NCI-H526 treated with DMSO at 0.1 percent for 48 hours (cell line): ENCODE measurements around the gene ASCL3.
"Not testable (repeated sequence)": the region's sequence is repeated elsewhere in the genome, so short reads cannot be mapped to it uniquely, and the experiment has no call there.

ENCODE experiments used
- DNase-seq: peaks from one replicate; lab custom pipeline; 2025; lab: John Stamatoyannopoulos, UW

Gene ASCL3

DNA sequence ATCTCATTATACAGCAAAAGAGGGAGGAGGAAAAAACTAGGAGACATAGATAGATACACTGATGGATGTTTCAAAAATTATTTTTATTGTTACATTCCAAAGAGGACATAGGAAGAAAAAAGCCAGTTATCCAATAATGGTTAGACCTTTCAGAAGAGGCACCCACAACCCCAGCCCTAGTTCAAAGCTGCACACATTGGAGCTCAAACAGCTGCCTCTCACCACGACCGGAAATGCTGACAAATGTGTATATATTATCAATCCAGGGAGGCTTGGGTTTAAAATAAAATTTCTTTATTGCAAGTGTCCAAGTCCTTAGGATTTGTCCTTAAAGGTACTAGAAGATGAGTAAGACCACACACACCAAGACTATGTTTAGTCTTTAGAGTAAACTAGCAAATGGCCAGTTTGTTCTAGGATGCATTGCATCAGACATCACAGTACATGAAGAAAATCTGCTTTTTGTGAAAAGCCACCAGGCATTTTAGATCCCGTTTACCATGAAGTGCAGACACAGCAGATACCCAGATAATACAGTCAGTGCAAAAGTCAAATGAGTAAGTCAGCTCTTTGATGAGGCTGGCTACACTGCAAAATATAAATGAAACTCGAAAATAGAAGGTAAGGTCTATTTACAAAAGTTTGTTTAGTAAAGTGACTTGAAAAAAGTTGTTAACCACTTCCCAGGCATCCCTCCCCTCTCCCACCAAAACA is 4.6 kb upstream of the ASCL3 start:
- no peak for DNase-seq

DNA sequence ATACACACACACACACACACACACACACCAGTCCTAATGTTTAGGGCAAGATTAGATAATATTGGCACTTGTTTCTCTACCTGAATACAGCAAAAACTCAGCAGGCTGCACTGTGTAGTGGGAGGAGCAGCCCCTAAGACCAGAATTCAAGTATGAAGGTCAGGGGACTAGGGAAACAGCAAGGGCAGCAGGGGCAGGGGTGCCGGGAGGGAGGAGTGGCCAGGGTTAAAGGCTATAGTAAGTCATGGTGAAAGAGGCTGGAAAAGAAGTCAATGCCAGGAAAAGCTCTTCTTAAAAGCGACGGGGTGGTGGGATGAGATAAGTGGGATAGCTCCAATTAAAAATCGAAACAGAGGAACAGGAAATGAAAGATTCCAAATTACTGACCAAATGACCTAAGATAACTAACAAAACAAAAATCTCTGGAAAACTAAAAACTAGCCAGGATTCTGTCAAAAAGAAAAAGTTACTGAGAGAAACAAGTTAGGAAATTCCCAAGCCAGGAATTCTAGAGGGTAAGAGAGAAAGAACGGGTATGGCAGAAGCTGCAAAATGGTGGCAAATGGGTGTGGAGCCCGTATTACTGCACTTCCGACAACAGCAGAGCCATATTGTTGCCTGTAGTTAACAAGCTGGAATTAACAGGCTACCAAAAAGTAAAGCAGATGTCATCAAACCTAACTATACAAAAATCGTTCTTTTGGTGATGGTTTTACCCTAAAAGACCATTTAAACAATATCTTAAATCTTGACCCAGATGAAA is 1.3 kb downstream of the ASCL3 start:
- no peak for DNase-seq

DNA sequence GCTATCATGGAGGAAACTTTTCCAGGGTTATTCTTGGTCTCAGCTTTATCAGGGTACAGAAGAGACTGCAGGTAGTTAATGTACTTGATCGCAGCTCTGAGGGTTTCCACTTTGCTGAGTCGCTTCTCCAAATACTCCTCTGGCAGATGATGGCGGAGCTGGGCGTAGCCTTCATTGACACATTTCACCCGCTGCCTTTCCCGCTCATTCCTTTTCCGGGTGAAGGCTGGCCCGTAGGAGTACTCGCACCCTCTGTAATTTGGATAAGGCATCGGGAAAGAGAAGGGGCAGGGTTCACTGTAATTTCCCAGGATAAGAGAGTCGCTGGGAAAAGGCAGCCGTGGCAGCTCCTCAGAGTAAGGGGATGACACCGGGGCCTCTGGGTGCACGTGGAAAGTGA is 5.2 kb downstream of the ASCL3 start:
- DNase-seq, result no peak

DNA sequence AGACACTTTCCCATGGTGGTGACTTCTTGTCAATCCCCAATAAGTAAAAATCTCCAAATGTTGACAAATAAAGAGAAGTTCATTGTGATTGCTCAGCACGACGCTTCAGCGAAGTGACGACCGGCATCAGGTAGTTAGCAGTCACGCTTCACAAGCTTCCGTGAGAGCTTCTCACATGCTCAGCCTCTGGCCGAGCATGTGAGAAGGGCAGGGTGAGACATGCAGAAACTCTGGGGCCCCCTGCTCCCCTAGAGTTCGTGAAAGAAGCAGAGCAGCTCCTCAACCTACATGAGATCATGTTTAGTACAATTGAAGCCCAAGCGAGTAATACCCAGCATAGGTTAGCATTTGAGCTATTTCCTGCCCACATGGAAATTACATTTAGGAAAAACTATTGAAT is 5.7 kb downstream of the ASCL3 start:
- no peak for DNase-seq

DNA sequence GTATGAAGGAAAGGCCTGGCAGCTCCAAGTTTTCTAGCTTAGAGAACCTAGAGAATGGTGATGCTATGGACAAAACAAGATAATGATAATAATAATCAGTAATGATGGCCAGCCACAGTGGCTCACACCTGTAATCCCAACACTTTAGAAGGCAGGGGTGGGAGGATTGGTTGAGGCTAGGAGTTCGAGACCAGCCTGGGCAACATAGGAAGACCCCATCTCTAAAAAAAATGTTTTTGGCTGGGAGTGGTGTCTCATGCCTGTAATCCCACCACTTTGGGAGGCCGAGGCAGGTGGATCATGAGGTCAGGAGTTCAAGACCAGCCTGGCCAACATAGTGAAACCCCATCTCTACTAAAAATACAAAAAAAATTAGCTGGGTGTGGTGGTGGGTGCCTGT is 7.0 kb downstream of the ASCL3 start:
- DNase-seq, result not testable (repeated sequence)

DNA sequence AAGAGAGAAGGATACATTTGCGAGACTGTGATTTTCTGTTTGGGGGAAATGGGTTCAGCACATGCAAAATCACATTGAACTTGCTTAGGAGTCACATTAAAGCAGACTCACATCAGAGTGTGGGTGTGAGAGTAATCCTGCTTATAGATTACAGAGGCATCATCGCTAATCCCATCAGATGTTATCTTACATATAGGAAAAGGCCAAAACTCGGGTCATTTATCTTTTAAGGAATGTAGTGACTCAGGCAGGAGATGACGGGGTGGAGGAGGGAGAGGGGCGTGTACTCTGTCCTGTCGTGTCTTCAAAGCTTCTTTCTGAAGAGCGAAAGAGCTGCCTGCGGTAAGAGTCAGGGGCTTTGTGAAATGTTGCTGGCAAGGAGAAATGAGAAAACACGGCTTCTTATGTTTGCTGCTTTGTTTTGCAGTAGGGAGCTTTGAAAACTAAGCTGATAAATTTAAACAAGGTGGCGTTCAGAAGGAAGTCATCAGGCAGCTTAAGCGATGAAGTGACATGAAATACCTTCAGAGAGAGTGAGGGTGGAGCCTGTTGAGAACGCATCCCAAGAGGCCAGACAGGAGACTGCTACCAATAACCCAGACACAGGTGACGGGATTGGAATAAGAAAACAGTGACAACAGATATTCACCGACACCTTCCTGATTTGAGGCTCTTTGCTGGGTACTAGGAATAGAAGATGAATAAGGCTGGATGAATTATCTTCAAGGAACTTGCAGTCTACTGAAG is 7.9 kb downstream of the ASCL3 start:
- DNase-seq, result no peak

DNA sequence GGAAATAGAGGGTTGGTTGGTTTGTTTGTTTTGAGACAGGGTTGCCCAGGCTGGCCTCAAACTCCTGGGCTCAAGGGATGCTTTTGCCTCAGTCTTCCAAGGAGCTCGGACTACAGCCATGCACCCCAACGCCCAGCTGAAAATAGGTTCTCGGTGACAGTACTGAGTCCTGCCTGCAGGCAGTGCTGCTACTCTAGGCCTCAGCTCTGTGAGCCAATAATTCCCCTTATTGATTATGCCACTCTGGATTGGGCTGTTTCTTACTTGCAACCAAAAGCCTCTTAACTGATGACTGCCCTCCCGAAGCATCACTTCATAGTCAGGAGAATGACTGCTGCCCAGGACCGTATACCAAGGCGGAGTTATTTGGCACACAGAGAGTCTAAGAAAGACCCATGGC is 8.9 kb downstream of the ASCL3 start:
- no peak for DNase-seq

DNA sequence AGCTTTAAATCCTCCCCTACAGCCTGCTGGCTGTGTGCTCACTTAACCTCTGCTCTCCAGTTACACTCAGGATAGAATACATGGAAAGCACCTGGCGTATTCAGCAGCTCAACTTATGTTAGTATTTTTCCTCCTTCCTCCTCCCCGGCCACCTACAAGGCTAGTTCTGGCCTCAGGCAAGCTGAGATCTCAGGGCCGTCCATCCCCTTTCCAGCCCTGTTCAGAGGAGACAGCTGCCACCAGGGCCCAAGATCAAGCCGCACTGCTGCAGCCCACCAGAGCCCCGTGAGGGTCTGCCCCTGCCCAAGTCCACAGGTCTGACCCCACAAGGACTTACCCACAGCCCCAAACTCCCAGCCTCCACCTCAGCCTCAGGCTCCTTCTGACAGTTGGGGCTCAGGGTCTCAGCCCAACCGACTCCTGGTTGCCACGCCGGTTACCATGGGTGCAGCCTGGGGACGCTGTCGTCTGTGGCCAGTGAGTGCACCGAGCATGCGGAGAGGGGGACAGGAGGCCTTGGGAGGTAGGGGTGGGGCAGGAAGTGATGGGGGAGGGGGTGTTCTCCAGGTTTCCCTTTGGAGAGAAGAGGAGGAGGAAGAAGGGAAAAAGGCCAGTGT is 10.1 kb downstream of the ASCL3 start, which contains the start of gene C11orf16:
Gene C11orf16, minus strand, starts transcription at position 384 of the 617 bp plus-strand sequence. CDS start 639 bp downstream, outside the sequence.
- DNase-seq, result peak; percentile 52

DNA sequence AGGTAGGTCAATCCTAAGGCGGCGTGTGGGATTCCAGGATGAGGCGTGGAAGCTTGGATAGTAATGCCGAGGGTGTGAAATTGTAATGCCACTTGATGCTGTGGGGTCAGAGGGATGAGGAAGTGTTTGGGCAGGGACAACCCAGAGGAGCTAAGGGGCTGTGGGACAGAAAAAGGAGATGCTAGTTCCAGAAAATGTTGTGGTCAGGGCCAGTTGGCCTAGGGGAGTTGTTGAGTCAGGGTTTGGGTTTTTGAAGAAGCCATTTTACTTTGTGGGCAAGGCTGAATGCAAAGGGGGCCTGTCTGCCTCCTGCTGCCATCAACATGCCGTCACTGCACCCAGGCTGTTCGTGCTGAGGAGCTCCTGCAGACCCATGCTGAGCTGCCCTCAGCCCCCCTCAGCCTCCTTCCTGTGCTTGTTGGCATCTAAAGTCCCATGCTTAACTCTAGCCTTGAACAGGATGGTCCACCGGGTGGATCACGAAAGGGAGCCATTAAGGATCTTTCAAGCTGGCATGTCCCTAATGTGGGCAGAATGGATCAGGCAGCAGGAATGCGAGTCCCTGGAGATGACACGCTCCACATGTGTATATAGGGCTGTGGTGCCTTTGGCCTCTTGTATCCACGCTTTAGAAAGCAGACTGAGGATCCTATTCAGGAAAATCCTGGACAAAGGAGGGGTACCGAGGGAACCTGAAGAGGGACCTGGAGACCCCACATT is 12.2 kb downstream of the ASCL3 start:
- no peak for DNase-seq

DNA sequence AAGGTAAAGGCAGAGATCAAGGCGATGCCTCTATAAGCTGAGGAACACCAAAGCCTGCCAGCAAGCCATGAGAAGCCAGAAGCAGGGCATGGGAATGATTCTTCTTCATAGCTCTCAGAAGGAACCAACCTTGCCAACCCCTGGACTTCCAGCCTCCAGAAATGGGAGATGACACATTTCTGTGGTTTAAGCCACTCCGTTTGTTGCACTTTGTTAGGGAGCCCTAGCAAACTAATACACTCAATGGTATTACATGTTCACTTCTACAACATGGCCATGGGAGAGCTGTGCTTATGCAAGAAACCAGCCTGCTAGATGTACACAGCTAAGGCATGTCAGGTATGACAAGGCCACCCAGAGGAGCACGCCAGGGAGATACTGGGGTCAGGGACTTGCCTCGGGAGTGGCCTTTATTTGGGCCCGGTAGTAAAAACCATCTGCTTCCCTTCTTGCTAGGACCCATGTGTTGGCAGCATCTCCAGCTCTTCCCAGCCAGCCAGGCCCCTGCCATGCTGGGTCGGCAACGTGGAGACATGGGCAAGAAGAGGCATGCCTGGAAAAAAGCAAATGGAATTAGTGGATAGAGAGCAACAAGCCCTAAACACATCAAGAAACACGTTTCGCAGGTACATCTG is 13.7 kb downstream of the ASCL3 start:
- DNase-seq, result no peak

DNA sequence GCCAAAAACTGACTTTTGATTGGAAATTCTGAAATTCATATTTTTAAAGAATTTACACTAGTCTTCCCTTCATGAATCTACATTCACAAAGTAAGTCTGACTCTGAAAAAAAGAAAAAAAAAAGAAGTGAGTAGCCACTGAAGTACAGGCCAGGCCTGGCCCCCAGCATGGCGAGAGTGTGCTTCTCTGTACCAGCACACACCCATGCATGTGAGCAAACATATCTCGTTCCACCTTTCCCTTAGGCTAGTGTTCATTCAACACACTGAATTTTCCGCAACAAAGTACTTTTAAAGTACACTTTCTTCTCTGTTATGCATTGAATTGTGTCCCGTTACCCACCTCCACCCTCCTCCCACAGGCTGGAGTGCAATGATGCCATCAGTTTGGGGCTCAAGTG is 14.6 kb downstream of the ASCL3 start:
- DNase-seq, result no peak

DNA sequence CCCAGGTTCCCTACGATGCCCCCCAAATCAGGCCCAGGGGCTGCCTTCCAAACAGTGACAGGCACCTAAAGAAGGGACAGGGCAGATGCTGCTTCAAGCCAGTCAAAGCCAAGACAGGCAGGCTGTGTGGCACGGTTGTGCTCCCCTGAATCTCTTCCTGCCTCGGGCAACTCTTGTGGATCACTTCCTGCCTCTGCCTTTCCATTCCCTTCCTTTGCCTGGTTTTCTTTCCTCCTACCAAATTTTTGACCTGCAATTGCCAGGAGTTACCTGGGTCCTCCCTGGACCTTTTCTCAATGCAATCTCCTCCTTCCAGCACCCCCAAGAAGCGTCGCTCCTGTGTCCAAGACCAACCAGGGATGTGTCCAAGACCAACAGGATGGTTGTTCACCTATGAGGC is 15.6 kb downstream of the ASCL3 start:
- no peak for DNase-seq

DNA sequence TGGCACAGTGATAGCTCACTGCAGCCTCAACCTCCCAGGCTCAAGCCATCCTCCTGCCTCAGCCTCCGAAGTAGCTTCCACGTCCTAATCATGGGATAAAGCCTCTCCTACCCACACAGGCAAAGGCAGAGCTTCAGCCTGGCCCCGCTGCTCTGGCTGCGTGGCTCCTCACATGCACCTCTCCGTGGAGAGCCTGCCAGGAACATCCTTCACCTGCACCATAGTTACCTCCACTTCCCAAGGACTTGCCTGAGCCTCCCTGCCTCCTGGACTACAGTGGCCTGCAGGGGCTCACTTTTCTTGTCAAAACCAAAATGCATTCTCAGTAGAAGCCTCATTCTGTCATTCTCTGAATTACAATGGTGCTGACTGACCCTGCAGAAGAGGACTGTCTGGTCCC is 16.6 kb downstream of the ASCL3 start:
- DNase-seq, result no peak

DNA sequence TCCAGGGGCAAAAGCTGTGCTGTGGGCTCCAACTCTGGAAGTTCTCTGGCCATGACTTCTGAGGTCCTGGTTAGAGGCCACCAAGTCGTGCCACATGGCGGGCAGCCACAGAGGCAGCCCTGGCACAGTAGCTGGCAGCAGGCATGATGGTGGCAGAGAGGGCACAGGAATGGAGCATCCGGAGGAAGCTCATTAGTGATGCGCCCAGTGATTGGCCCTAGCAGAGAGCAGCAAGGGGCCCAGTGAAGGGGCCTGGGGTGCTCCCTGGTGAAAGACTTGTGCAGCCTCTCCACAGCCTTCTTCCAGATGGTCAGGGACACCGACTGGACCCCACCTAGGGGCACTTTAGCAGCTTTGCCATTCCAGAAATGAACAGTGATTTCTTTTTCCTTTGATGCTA is 17.1 kb downstream of the ASCL3 start:
- no peak for DNase-seq

DNA sequence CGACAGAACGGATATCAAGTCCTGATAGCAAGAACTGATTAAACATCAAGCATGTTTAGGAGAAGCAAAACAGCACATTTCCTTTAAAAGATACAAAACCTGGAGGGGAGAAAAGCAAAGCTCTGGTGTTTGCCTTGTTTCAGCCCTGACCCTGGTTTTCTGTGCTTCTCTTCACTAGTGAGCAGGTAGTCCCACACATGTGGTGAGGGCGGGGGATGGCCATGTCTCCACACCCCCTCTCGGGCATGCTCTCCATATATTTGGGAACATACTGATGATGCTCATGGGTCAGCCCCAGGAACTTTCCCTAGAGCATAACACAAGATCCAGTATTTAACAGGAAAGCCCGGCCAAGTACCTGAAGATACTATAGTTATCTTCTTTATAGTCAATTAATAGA is 20.1 kb downstream of the ASCL3 start:
- no peak for DNase-seq

DNA sequence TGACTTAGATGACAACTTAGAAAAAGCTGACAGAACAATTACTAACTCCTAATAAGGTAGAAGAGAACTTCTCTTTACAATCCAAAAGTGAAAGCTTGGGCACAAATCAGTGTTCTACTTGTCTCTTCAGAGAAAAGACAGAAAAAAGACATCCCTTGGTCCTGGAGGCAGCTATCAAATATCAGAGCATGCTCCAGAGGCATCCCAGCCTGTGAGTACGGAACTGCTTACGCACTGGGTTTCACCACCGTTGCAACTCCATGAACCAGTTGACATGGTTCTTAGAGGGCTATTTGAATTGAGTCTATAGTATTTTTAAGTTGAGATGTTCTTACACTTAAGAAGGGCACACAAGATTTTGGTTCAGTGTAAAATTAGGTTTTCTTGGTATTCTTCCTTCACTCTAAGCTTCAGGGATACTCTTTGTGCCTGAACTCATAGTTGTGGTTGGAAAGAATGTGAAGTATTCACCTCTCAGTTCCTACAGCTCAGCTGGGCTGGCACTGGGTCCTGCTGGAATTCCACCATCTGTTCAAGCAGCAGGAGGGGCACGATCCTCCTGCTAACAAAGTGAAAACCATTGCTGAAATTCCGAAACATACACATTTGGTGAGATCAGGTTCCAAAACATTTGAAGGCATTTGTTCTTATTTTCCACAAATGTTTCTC is 25.5 kb downstream of the ASCL3 start:
- no peak for DNase-seq

DNA sequence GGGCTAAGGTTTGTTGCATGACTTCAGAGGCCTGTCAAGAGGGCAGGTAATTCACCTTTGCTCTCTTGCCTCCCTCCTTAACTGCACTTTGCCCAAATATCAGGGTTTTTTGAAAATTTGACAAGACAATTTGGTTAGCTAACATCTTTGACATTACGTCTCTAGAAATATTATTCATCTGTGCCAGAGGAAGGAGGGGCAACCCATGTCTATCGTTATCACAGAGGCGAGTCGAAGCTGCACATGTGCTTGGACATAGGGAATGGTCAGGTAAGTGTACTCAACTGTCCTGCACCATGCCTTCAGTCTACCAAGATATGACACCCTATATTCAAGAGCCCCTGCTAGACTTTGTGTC is 28.2 kb downstream of the ASCL3 start:
- DNase-seq, result no peak

DNA sequence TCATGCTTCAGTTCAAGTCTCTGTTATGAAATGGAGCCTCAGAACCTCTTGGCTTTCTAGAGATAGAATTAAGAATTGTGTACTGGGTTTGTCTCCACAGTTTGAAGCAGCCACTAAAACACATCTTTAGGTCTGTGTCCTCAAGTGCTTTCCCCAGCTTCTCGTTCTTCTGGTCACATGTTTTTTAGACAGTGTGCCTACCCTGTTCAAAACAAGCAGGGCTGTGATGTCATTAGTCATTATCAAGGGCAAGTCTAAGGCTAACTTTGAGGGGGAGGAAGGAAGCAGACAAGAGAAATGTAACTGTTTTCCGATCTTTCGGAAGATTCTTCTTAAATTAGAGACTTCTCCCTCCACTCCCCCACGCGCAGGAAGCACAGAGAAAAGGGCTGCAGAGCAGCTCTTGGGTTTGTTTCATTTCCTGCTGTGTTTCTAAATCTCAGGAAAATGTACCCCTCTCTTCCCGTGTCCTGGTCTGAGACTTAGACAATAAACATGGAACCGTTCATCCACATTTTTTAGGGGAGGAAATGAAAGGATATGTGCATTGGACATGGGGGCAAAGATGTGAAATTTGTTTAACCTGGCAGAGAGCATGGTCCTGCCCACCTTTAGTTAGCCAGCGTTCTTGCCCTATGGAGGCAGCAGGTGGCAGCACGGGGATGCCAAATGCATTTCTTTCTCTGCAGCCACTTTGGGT is 28.7 kb downstream of the ASCL3 start:
- peak; percentile 8 for DNase-seq

DNA sequence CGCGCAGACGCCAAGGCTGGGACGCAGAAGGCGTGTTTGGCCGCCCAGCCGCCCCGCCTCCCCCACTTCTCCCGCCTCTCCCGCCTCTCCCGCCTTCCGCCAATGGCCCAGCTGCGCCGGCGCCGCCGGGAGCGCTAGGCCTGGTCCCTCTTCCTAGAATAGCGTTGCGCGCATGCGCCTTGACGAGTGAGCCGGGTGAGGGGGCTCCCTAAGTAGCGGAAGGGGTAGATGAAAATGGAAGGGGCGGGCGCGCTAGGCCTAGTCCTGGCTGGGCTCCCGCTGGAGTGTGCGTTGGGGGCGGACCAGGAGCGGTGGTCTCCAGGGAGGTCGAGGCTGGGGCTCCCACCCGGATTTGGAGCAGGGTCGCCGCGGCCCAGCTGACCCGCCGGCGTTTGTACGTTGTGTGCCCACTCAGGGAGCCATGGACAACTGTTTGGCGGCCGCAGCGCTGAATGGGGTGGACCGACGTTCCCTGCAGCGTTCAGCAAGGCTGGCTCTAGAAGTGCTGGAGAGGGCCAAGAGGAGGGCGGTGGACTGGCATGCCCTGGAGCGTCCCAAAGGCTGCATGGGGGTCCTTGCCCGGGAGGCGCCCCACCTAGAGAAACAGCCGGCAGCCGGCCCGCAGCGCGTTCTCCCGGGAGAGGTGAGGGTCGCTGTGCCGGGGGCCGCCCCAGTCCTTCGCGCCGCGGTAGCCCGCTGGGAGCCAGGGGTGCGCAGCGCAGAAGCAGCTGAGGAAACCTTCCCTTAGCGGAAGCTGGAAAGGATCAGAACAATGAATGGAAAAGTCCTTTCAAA is 31.6 kb downstream of the ASCL3 start, which contains the start of gene AKIP1:
Gene AKIP1, plus strand, starts transcription at position 161 of the 795 bp plus-strand sequence. Its CDS starts 261 bp downstream, at position 422.
- DNase-seq, result peak; percentile 96
